GM12891 (cell line): ENCODE data around the gene RIMS4.

Experiments used
- DNase-seq: peaks from one replicate; pipeline ENCODE4 v3.0.0; 2011; ENCODE audit warnings: low spot score; ENCODE audit not compliant: insufficient read length
- FAIRE-seq: peaks from 2 replicates; lab custom pipeline; 2011; peaks lifted over from hg19 to GRCh38; lab: Jason Lieb, UNC
- PAX5 ChIP-seq: IDR thresholded peaks from 2 replicates; pipeline ENCODE4 v1.6.1; 2011; ENCODE audit warnings: low read length, moderate library complexity, mild to moderate bottlenecking; ENCODE audit not compliant: insufficient read depth, severe bottlenecking
- POLR2A ChIP-seq: IDR thresholded peaks from 2 replicates; pipeline ENCODE4 v1.6.1; 2011; ENCODE audit warnings: low read depth, low read length, control low read depth
- POLR2AphosphoS5 ChIP-seq: IDR thresholded peaks from 2 replicates; pipeline ENCODE4 v1.6.1; 2011; ENCODE audit warnings: low read depth, low read length, control low read depth
- POU2F2 ChIP-seq: IDR thresholded peaks from 2 replicates; pipeline ENCODE4 v1.6.1; 2011; ENCODE audit warnings: low read depth, mild to moderate bottlenecking, control low read depth, low read length, moderate library complexity
- SPI1 ChIP-seq: IDR thresholded peaks from 2 replicates; pipeline ENCODE4 v1.6.1; 2011; ENCODE audit warnings: low read depth, low read length, control low read depth
- TAF1 ChIP-seq: IDR thresholded peaks from 2 replicates; pipeline ENCODE4 v1.6.1; 2011; ENCODE audit warnings: low read depth, low read length, control low read depth

Gene RIMS4

GRCh38 chr20:44799691-44800090 lies 10.7 kb downstream of the RIMS4 start:
- DNase-seq (no peak), FAIRE-seq (no peak)
- TF ChIP-seq PAX5 (no peak), POLR2A (no peak), TAF1 (no peak), POU2F2 (no peak), POLR2AphosphoS5 (no peak), SPI1 (no peak)

GRCh38 chr20:44796758-44797457 lies 13.4 kb downstream of the RIMS4 start:
- no peak for DNase-seq

GRCh38 chr20:44796311-44796710 lies 14.0 kb downstream of the RIMS4 start:
- FAIRE-seq (no peak), DNase-seq (no peak)
- no peak for TF ChIP-seq POU2F2
- TF ChIP-seq TAF1, result no peak
- TF ChIP-seq POLR2AphosphoS5, result no peak
- TF ChIP-seq PAX5, result no peak
- no peak for TF ChIP-seq SPI1
- TF ChIP-seq POLR2A, result no peak

More at GRCh38 chr20:44796758-44797457, 13.4 kb downstream of the RIMS4 start:
- TF ChIP-seq TAF1 (no peak), POU2F2 (no peak), POLR2AphosphoS5 (no peak), SPI1 (no peak), POLR2A (no peak), PAX5 (no peak)
- no peak for FAIRE-seq

DNA sequence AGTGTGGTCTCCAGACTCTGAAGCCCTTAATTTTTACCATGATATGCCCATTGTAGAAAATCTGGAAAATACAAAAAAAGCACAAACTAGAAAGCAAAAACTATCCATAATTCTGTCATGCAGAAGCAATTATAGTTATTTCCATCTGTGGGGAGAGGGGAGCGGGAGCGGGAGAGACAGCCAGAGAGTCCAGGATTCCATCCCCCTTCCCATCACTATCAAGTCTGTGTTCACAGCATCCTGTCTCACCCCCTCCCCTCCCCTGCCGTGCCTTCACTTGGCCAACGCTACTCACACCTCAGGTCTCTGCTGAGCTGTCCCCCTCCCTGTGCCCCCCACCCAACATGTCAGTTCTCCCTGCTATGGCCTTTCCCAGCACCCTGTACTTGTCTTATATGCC lies 14.5 kb downstream of the RIMS4 start:
- FAIRE-seq, result no peak
- DNase-seq, result no peak
- TF ChIP-seq SPI1 (no peak), TAF1 (no peak), POLR2A (no peak), PAX5 (no peak), POLR2AphosphoS5 (no peak), POU2F2 (no peak)

DNA sequence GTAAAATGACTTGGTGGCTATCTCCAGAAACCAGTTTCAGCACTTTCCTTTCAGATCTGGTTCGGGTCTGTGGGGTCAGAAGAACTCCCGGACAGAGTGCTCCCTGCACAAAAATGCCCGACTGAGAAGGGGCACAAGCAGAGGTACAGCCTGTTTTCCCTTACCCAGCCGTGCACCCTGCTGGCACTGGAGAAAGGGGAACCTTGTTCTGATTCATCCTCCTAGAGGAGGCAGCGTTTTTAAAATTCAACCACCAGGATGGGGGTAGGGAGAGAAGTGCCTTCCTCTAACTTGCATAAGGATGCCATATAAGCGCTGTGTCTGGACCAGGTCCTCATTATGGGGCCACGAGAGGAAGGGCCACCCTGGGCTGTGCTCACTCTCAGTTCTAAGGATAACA lies 17.6 kb downstream of the RIMS4 start:
- TF ChIP-seq POU2F2, result no peak
- FAIRE-seq (no peak), DNase-seq (no peak)

- no peak for TF ChIP-seq POU2F2
- TF ChIP-seq SPI1, result no peak
- no peak for TF ChIP-seq POLR2AphosphoS5
- no peak for TF ChIP-seq POLR2A
- TF ChIP-seq PAX5, result no peak
- no peak for TF ChIP-seq TAF1
- FAIRE-seq (no peak), DNase-seq (no peak)
These were observed 19.5 kb downstream of the RIMS4 start for GRCh38 chr20:44790638-44791393.

DNA sequence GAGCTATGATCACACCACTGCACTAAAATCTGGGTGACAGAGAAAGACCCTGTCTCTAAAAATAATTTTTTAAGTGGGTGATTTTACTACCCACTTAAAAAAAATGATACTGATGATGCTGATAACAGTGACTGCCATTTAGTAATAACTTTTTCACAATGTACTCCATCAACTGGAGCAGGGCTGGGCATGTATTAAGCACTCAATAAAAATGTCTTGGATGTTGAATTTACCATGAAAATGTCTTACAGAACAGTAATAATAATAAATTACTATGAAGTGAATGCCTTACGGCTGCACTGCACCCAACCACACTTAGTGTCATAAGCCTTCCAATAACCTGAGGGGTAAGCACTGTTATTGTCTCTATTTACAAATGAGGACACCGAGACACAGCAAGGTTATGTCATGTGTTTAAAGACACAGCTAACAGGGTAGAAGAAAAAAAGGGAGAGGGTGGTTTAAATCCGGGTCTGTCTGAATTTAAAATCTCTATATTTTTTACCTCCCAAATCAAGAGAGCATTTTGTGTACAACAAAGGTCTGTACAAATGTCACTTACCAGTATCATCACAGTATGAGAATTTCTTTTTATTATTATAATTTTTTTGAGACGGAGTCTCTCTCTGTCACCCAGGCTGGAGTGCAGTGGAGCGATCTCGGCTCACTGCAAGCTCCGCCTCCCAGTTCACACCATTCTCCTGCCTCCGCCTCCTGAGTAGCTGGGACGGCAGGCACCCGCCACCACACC lies 21.5 kb downstream of the RIMS4 start:
- FAIRE-seq, result no peak
- TF ChIP-seq POU2F2 (no peak), SPI1 (no peak), PAX5 (no peak), POLR2A (no peak), TAF1 (no peak), POLR2AphosphoS5 (no peak)
- no peak for DNase-seq

GRCh38 chr20:44787299-44787698 lies 23.0 kb downstream of the RIMS4 start:
- no peak for TF ChIP-seq TAF1
- no peak for TF ChIP-seq POLR2AphosphoS5
- no peak for TF ChIP-seq PAX5
- no peak for TF ChIP-seq POU2F2
- no peak for TF ChIP-seq POLR2A
- no peak for TF ChIP-seq SPI1
- DNase-seq, result no peak
- no peak for FAIRE-seq

GRCh38 chr20:44785768-44786167 lies 24.6 kb downstream of the RIMS4 start:
- no peak for TF ChIP-seq SPI1
- TF ChIP-seq PAX5, result no peak
- no peak for TF ChIP-seq TAF1
- TF ChIP-seq POLR2A, result no peak
- no peak for TF ChIP-seq POU2F2
- TF ChIP-seq POLR2AphosphoS5, result no peak
- DNase-seq (no peak), FAIRE-seq (no peak)

DNA sequence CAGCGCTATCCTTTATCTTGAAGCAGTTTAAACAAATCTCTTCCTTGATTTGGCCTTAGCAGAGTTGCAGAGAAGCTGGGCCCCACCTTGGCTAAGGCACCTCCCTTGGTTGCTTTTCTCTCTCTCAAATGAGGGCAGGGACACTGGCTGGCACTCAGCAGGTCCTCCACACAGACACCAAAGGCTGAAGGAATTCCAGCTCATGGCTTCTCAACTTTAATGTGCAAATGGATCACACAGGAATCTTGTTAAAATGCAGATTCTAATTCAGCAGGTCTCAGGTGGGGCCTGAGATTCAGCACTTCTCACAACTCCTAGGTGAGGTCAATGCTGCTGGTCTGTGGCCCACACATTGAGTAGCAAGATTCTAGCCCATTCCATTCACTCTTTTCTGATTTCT lies 25.7 kb downstream of the RIMS4 start:
- DNase-seq (no peak), FAIRE-seq (no peak)
- TF ChIP-seq TAF1 (no peak), POLR2A (no peak), SPI1 (no peak), PAX5 (no peak), POLR2AphosphoS5 (no peak), POU2F2 (no peak)
